Thyroid gland (tissue), 4 donors: ENCODE data around the gene CHRM5. TPM values are rescaled to one million over a fixed set of nuclear protein-coding genes. Genes with fewer than 3 reads are reported as not detected.

ENCODE experiments used
- DNase-seq, 2 donors: peaks; one replicate each; pipeline ENCODE4 v3.0.0-alpha.2; 2019
- H3K27ac ChIP-seq, 3 donors: fragments of 200-600 bp; sonication (generic); 1 replicate in 2 of 3; 2 replicates in 1 of 3; pipeline ENCODE4 v1.5.1; 2016 to 2019; ENCODE audit warnings: mild to moderate bottlenecking in 1 of 3, moderate library complexity in 1 of 3
- H3K27me3 ChIP-seq: fragments of 200-600 bp; sonication (generic); one replicate; pipeline ENCODE4 v1.5.1; 2019
- H3K36me3 ChIP-seq, 2 donors: fragments of 200-600 bp; sonication (generic); one replicate each; pipeline ENCODE4 v1.5.1; 2016 to 2019
- H3K4me1 ChIP-seq, 2 donors: fragments of 200-600 bp; sonication (generic); one replicate each; pipeline ENCODE4 v1.5.1; 2017 to 2019
- H3K4me3 ChIP-seq, 3 donors: fragments of 200-600 bp; sonication (generic); replicated peaks in 1 of 3; 1 replicate in 2 of 3; 2 replicates in 1 of 3; pipeline ENCODE4 v1.5.1; 2016; ENCODE audit warnings: mild to moderate bottlenecking in 1 of 3
- H3K9me3 ChIP-seq: fragments of 200-600 bp; sonication (generic); one replicate; pipeline ENCODE4 v1.5.1; 2017
- POLR2A ChIP-seq, 2 donors: fragments of 450-650 bp; IDR thresholded peaks; one replicate each; pipeline ENCODE4 v1.6.1; 2017; ENCODE audit warnings: antibody characterized with exemption in 2 of 2, mild to moderate bottlenecking in 2 of 2, moderate library complexity in 1 of 2
- WGBS, 2 donors: methylation state at CpG; one replicate each; pipeline ENCODE4 v1.1.5; 2017; 5-methylcytosine and 5-hydroxymethylcytosine counted together
- intact Hi-C: fragments of 100-400 bp; cut with DNase I; formaldehyde crosslinking; loops from one replicate; pipeline ENCODE4 v1.15.1; 2023
- total RNA-seq, 4 donors: library from RNA; depleted of rRNA; stranded (reverse); fragments of >200 nt; gene quantifications; one replicate each; pipeline ENCODE4 v1.2.3, GENCODE V29; 2016
- TF ChIP-seq, protein P1 (sequence below), 6 experiments: fragments of 200-600 bp in 3 of 6; fragments of 450-650 bp in 3 of 6; sonication (generic) in 3 of 6; IDR thresholded peaks; one replicate each; pipeline ENCODE4 v1.5.1; 2016 to 2019; ENCODE audit warnings: antibody characterized with exemption in 6 of 6, mild to moderate bottlenecking in 2 of 6, inconsistent platforms in 1 of 6, moderate library complexity in 1 of 6

CHRM5 gene
- total RNA-seq, 4 donors from 2014 or later, result not detected

DNA sequence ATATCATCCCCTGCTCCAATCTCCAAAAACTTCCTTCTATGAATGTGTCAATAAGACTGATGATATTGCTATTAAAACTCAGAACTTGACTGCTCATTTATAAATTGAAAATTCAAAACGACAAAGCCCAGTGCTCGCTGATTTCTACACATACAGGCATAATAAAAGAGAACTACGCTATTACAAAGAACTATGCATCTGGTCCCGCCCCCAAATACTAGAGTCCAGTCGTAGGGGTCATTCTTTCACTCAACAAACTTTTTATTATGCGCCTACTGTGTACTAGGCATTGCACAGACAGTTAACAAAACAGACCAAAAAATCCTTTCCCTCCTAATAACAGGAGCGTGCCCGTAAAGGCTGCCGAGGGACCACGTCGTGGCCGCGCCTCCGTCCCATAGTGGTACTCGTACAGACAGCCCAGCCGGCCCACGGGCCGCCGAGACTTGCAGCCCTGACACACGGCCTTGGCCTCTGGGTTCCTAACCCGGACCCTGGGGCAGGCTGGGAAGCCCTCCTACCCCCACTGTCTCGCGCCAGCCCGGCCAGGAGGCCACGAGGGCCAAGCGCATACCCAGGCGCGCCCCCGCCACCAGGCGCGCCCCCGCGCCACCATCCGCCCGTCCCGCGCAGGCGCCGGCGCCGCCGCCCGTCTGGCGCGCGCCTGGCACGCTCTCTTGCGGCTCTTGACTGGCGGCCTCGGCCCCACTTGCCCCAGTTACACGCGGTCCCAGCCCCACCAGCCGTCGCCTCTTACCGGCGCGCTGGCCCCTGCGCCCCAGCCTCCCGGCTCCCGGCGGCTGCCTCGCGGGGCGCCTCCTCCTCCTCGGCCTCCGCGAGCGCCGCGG is 70.0 kb downstream of the CHRM5 start:
- H3K4me1 ChIP-seq, result peaks cover 4 to 8% of the 10 kb centered on the region in 2 donors
- H3K4me3 ChIP-seq, result peak overlapping the region; percentile 36 to 91 (median 74)
- peak overlapping the region; percentile 76 to 79 (median 77) for H3K27ac ChIP-seq
- TF ChIP-seq, protein P1, sequence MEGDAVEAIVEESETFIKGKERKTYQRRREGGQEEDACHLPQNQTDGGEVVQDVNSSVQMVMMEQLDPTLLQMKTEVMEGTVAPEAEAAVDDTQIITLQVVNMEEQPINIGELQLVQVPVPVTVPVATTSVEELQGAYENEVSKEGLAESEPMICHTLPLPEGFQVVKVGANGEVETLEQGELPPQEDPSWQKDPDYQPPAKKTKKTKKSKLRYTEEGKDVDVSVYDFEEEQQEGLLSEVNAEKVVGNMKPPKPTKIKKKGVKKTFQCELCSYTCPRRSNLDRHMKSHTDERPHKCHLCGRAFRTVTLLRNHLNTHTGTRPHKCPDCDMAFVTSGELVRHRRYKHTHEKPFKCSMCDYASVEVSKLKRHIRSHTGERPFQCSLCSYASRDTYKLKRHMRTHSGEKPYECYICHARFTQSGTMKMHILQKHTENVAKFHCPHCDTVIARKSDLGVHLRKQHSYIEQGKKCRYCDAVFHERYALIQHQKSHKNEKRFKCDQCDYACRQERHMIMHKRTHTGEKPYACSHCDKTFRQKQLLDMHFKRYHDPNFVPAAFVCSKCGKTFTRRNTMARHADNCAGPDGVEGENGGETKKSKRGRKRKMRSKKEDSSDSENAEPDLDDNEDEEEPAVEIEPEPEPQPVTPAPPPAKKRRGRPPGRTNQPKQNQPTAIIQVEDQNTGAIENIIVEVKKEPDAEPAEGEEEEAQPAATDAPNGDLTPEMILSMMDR (IDR thresholded peaks at IDR 0.05), result no peak
- TF ChIP-seq POLR2A (IDR thresholded peaks at IDR 0.05), result peak in 1 of 2 donors; percentile 69
- WGBS, 2 donors, result 6 to 12% methylated on average over 8 to 19 of the region's 70 CpGs
- intact Hi-C loops, result no loop called here
- no peaks in the 10 kb centered on the region for H3K9me3 ChIP-seq
- H3K36me3 ChIP-seq, result no peaks in the 10 kb centered on the region
- H3K27me3 ChIP-seq, result no peaks in the 10 kb centered on the region
- peak; percentile 81 to 85 for DNase-seq

- peak; percentile 43 to 48 for DNase-seq
- 5 to 10% methylated on average over 21 to 29 of the region's 82 CpGs for WGBS, 2 donors
- peaks cover 4 to 8% of the 10 kb centered on the region in 2 donors for H3K4me1 ChIP-seq
- no peaks in the 10 kb centered on the region for H3K36me3 ChIP-seq
- peak within 1 kb of the TSS; percentile 36 to 91 (median 74) for H3K4me3 ChIP-seq
- intact Hi-C loops, result no loop called here
- no peaks in the 10 kb centered on the region for H3K27me3 ChIP-seq
- TF ChIP-seq, protein P1 (IDR thresholded peaks at IDR 0.05), result no peak
- TF ChIP-seq POLR2A (IDR thresholded peaks at IDR 0.05), result no peak
- H3K27ac ChIP-seq, result peak within 1 kb of the TSS; percentile 76 to 79 (median 77)
- no peaks in the 10 kb centered on the region for H3K9me3 ChIP-seq
Measured at GRCh38 chr15:34038871-34039789, 70.8 kb downstream of the CHRM5 start, which contains the start of gene AVEN. TSS of gene AVEN (minus strand) at chr15:34039204. CDS start at chr15:34039046, 158 bp downstream.

GRCh38 chr15:34039790-34040113 is 71.5 kb downstream of the CHRM5 start:
- TF ChIP-seq POLR2A (IDR thresholded peaks at IDR 0.05), result no peak
- TF ChIP-seq, protein P1 (IDR thresholded peaks at IDR 0.05), result no peak
- H3K27ac ChIP-seq, result no peak overlapping the region
- H3K4me1 ChIP-seq, result peaks cover 4 to 8% of the 10 kb centered on the region in 2 donors

GRCh38 chr15:34043391-34043790 is 75.1 kb downstream of the CHRM5 start:
- TF ChIP-seq, protein P1 (IDR thresholded peaks at IDR 0.05), result no peak
- TF ChIP-seq POLR2A (IDR thresholded peaks at IDR 0.05), result no peak
- Histone ChIP-seq H3K36me3 (no peaks in the 10 kb centered on the region), H3K4me3 (no peak overlapping the region), H3K9me3 (no peaks in the 10 kb centered on the region), H3K4me1 (peaks cover 4 to 8% of the 10 kb centered on the region in 2 donors), H3K27ac (no peak overlapping the region), H3K27me3 (no peaks in the 10 kb centered on the region)
- intact Hi-C loops, result no loop called here
- WGBS, 2 donors, result 87 to 89% methylated on average over 1 of the region's 1 CpG
- DNase-seq, result no peak

More at GRCh38 chr15:34039790-34040113, 71.5 kb downstream of the CHRM5 start:
- intact Hi-C loops, result no loop called here
- 79 to 90% methylated on average over 1 of the region's 1 CpG for WGBS, 2 donors
- Histone ChIP-seq H3K36me3 (no peaks in the 10 kb centered on the region), H3K27me3 (no peaks in the 10 kb centered on the region), H3K9me3 (no peaks in the 10 kb centered on the region), H3K4me3 (no peak overlapping the region)
- no peak for DNase-seq
